Measurements from ENCODE around the gene KCNAB1.
"Not testable (repeated sequence)": the region's sequence is repeated elsewhere in the genome, so short reads cannot be mapped to it uniquely, and the experiment has no call there.

Gene KCNAB1

GRCh38 chr3:156137397-156137796, 17.0 kb downstream of the KCNAB1 start:
- not testable (repeated sequence) for DNase-seq (ENCODE audit: low spot score)

- DNase-seq (ENCODE audit: low spot score), result no peak
These were observed 19.7 kb downstream of the KCNAB1 start for GRCh38 chr3:156140001-156140595.

GRCh38 chr3:156142702-156143101, 22.3 kb downstream of the KCNAB1 start:
- DNase-seq (ENCODE audit: low spot score), result no peak

- no peak for DNase-seq (ENCODE audit: low spot score)
These were observed 22.8 kb downstream of the KCNAB1 start for GRCh38 chr3:156143136-156143535.

GRCh38 chr3:156144060-156144459, 23.7 kb downstream of the KCNAB1 start:
- DNase-seq (ENCODE audit: low spot score), result no peak

- DNase-seq (ENCODE audit: low spot score), result no peak
These were observed 25.5 kb downstream of the KCNAB1 start for GRCh38 chr3:156145866-156146265.

- no peak for DNase-seq (ENCODE audit: low spot score)
These were observed 28.1 kb downstream of the KCNAB1 start for GRCh38 chr3:156148345-156148945.

GRCh38 chr3:156148946-156149381, 28.6 kb downstream of the KCNAB1 start:
- DNase-seq (ENCODE audit: low spot score), result no peak

- no peak for DNase-seq (ENCODE audit: low spot score)
These were observed 29.5 kb downstream of the KCNAB1 start for GRCh38 chr3:156149876-156150275.

- DNase-seq (ENCODE audit: low spot score), result peak; percentile 11
These were observed 30.2 kb downstream of the KCNAB1 start for GRCh38 chr3:156150434-156151066.

- DNase-seq (ENCODE audit: low spot score), result peak; percentile 21
These were observed 31.5 kb downstream of the KCNAB1 start for GRCh38 chr3:156151824-156152428.

GRCh38 chr3:156158656-156159295, 38.4 kb downstream of the KCNAB1 start:
- no peak for DNase-seq (ENCODE audit: low spot score)

GRCh38 chr3:156160647-156161046, 40.3 kb downstream of the KCNAB1 start:
- DNase-seq (ENCODE audit: low spot score), result no peak

- no peak for DNase-seq (ENCODE audit: low spot score)
These were observed 40.8 kb downstream of the KCNAB1 start for GRCh38 chr3:156161172-156161571.

GRCh38 chr3:156163848-156164247, 43.5 kb downstream of the KCNAB1 start:
- DNase-seq (ENCODE audit: low spot score), result no peak

GRCh38 chr3:156166808-156167207, 46.4 kb downstream of the KCNAB1 start:
- DNase-seq (ENCODE audit: low spot score), result no peak

- DNase-seq (ENCODE audit: low spot score), result no peak
These were observed 50.2 kb downstream of the KCNAB1 start for GRCh38 chr3:156170571-156170970.

GRCh38 chr3:156171281-156172267, 51.2 kb downstream of the KCNAB1 start:
- DNase-seq (ENCODE audit: low spot score), result no peak

- DNase-seq (ENCODE audit: low spot score), result no peak
These were observed 52.2 kb downstream of the KCNAB1 start for GRCh38 chr3:156172536-156172935.

- no peak for DNase-seq (ENCODE audit: low spot score)
These were observed 54.0 kb downstream of the KCNAB1 start for GRCh38 chr3:156174229-156174847.

GRCh38 chr3:156175570-156175969, 55.2 kb downstream of the KCNAB1 start:
- no peak for DNase-seq (ENCODE audit: low spot score)
